GM18861 (cell line): Measurements from ENCODE around the gene CACTIN.
"Not testable (repeated sequence)": the region's sequence is repeated elsewhere in the genome, so short reads cannot be mapped to it uniquely, and the experiment has no call there.

Source experiments
- ATAC-seq: cut with Tn5 transposase; IDR thresholded peaks from one replicate; pipeline ENCODE4 v1.9.1; 2021; ENCODE audit not compliant: unreplicated experiment

CACTIN gene

GRCh38 chr19:3632098-3632497 is 5.5 kb upstream of the CACTIN start:
- no peak for ATAC-seq

GRCh38 chr19:3631053-3631861 is 4.7 kb upstream of the CACTIN start:
- no peak for ATAC-seq

- not testable (repeated sequence) for ATAC-seq
These were observed 2.2 kb upstream of the CACTIN start for GRCh38 chr19:3628766-3629165.

DNA sequence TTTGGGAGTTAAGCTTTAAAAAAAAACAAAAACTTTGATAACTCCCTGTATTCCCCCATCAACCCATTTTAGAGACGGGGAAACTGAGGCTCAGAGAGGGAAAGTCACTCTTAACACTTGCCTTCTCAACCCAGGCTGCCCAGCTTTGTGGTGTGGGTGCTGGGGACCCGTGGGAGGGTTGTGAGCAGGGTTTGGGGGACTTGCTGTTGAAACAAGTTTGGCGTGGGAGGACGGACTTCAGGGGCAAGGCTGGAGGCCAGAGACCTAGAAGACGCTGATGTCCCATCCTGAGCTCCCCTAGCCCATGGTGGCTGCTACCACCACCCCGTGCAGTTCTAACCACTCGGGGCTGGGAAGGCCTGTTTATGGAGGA is 747 bp upstream of the CACTIN start:
- no peak for ATAC-seq

- no peak for ATAC-seq
These were observed 556 bp downstream of the CACTIN start for GRCh38 chr19:3625996-3626472.

GRCh38 chr19:3623716-3624115 is 2.9 kb downstream of the CACTIN start:
- ATAC-seq = no peak

DNA sequence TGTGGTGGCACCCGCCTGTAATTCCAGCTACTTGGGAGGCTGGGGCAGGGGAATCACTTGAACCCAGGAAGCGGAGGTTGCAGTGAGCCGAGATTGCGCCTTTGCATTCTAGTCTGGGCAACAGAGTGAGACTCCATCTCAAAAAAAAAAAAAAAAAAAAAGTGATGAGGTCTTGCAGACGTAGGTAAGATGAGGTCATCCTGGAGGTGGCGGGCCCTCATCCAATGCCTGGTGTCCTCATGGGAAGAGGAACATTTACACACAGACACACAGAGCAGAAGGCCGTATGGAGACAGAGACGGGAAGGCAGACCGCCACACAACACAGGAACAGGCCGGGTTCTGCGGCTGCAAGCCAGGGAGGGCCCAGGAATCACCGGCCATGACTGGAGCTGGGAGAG is 4.4 kb downstream of the CACTIN start:
- no peak for ATAC-seq

- no peak for ATAC-seq
These were observed 4.9 kb downstream of the CACTIN start for GRCh38 chr19:3621689-3622088.

- no peak for ATAC-seq
These were observed 5.6 kb downstream of the CACTIN start for GRCh38 chr19:3620817-3621547.

DNA sequence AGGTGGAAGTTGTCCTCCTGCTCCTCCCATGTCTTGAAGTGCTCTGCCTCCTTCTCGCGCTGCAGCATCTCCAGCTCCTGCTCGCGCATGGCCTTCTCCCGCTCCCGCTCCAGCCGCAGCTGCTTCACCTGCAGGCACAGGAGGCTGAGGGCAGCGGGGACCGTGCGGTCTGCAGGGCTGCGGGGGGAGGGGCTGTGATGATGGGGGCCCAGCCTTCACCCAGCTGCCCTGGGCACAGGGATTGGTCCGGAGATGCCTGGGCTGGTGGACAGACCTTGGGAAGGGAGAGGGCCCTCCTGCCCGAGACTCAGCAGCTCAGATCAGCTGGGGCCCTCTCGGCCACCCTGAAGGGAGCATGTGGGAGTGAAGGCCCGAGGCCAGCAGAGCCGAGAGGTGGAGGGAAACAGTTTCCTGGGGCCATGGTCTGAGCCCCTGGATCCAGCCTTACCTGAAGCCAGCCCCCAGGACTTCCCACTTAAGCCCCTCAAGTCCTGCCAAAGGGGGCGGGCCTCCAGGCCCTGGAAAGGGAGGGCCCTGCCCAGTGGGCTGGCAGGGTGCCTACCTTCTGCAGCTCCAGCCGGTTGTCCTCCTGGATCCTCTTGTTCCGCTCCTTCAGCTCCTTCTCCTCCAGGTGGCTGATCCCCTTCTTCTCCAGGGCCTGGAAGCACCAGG is 6.3 kb downstream of the CACTIN start:
- no peak for ATAC-seq

DNA sequence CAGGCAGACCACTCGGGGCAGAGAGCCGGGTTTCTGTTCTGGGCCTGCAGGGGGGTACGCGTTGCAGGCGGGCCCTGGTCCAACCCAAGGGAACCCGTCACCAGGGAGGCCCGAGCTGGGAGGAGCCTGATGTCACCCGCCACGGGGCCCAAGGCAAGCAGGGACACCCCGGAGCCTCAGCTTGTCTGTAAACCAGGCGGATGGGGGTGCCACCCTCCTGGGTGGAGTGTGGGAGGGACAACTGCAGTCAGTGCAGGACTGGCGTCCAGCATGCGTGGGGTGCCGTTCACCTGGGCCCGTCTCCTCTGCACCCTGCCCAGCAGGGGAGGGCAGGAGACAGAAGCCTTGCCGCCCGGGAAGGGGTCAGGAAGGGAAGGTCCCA is 7.0 kb downstream of the CACTIN start:
- ATAC-seq = no peak

- ATAC-seq = no peak
These were observed 7.6 kb downstream of the CACTIN start for GRCh38 chr19:3618811-3619630.

DNA sequence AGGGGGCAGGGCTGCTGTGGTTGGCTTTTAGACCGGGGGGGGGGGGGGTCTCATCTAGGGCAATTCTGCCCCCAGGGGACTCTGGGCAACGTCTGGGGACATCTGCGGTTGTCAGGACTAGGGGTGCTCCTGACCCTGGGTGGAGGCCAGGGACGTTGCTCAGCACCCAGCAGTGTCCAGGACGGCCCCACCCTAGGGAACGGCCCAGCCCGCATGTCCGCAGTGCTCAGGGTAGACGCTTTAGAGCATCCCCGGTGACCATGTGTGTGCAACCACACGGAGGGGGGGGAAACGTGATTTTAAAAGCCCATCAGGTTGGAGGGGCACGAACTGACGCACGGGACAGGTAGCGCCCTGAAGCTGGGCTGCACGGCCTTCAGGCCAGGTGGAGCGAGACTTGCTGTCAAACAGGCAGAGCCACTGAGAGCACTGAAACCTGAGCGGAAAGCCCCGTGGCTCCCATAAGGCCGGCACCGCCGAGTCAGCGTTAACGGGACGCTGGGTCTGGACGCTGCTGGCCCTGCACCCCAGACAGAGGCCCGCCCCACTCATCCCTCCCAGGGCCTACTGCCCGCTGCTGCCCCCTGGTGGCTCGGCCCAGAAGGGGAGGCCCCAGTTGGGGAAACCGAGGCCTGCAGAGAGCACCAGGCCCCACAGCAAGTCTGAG is 8.3 kb downstream of the CACTIN start:
- ATAC-seq = no peak

DNA sequence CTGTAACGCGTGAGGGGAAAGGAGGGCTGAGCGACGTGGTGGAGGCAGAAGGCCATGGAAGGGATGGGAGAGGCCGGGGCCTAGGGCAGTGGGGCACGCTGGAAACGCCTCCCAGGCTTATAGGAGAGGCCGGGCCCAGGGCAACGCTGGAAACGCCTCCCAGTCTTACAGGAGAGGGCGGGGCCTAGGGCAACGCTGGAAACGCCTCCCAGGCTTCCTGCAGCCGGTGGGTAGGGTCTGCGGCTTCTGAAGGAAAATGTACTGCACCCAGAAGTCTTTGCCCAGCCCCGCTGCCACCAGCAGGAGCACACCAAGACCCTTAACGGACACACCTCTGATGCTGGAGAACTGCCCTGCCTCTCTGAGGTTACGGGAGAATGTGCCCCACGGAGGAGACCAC is 9.1 kb downstream of the CACTIN start:
- ATAC-seq = no peak

GRCh38 chr19:3615524-3616135 is 11.0 kb downstream of the CACTIN start:
- no peak for ATAC-seq

DNA sequence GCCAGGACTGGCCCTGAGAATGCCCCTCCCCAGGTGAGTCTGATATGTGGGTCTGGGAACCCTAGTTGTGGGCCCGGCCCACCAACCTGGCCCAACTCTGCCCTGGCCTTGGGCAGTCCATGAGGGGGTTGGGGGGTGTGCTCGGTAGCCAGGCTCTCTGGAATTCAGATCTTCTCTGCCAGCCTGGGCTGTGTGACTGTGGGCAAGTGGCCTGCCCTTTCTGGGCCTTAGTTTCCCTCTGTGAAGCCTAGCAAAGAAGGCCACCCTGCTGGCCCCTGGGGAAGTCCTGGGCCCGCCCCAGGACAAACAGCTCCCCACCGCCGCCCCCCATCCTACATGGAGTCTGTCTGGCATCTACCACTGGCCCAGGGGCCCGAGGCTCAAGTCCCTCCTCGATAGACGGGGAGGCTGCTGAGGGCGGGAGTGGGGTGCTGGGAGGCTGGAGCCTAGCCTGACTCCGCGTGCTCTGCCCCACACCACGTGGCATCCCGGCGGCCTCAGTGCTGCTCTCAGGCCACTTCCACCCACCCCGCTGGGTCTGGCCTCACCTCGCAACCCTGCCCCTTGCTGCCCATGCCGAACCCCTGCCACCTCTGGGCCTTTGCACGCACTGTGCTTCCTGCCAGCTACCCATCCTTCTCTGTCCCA is 11.6 kb downstream of the CACTIN start:
- no peak for ATAC-seq

- ATAC-seq = no peak
These were observed 12.6 kb downstream of the CACTIN start for GRCh38 chr19:3613818-3614661.

DNA sequence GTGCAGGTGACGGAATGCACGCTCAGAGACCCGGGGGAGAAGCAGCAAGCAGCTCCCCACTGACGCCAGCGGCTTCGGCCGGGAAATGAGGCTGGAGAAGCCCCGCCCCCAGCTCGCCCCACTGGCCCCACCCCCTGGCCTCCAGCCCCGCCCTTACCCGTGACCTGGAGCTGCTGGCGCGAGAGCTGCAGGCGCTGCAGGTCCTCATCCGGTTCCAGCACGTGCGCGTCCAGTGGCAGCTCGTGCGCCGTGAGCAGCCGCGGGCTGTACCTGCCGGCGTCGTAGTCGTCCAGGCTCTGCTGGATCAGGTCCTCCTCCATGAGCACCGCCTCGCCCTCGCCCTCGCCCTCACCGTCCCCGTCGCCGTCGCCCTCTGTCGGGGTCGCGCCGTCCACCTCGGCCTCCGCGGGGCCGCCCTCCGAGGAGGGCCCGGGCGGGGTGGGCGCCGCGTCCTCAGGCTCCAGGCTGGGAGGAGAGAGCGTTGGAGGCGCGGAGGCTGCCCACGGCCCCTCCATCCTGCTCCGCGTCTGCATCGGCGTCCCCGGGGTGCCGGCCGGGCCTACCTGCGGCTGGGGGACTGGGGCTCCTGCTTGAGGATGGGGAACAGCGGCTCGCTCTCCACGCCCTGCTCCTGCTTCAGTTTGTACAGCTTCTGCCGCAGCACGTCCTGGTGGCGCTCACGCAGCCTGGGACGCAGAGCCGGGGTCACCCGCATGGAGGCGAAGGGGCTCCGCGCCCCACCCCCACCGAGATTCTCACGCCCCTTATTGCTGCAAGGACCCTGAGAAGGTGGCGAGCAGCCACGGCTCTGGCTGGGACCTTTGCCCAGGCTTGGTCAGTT is 13.5 kb downstream of the CACTIN start:
- no peak for ATAC-seq
